ENCODE results near the gene UBR4. TPM values are rescaled to one million over a fixed set of nuclear protein-coding genes. Genes with fewer than 3 reads are reported as not detected.
A peak's percentile ranks its signal among the peaks of the same experiment; 100 is the strongest.
"Not testable (repeated sequence)": the region's sequence is repeated elsewhere in the genome, so short reads cannot be mapped to it uniquely, and the experiment has no call there.

UBR4 gene
- 100 to 1,000 TPM; 132 to 268 (median 170) TPM for total RNA-seq

GRCh38 chr1:19209990-19210771 lies at the start of gene UBR4:
TSS of gene UBR4 (minus strand) at chr1:19210266. CDS start at chr1:19210248, 18 bp downstream.
- H3K27ac ChIP-seq (replicated peaks in 1 of 4): peak within 1 kb of the TSS; percentile 90 to 98 (median 96)
- peak within 1 kb of the TSS; percentile 74 to 98 (median 88) for H3K4me3 ChIP-seq
- TF ChIP-seq POLR2A (IDR thresholded peaks at IDR 0.05; ENCODE audit: low read depth): peak; percentile 89
- TF ChIP-seq EP300 (IDR thresholded peaks at IDR 0.05): no peak
- peak; percentile 99 to 100 for TF ChIP-seq POLR2AphosphoS5 (IDR thresholded peaks at IDR 0.05)
- TF ChIP-seq CTCF (IDR thresholded peaks at IDR 0.05): peak in 1 of 3 experiments; percentile 6
- H3K27me3 ChIP-seq: no peaks in the 10 kb centered on the region
- peaks cover 55 to 64% (median 60%) of the 10 kb centered on the region in 4 donors for H3K4me1 ChIP-seq
- intact Hi-C loops (cut with DNase I): loop anchor here (5.0 kb wide), 1 partner anchor 32 kb away; no protein-coding TSS in a partner anchor
- peak; percentile 98 for DNase-seq (ENCODE audit: extremely low spot score)
- H3K9me3 ChIP-seq: no peaks in the 10 kb centered on the region
- peaks cover 0 to 15% (median 13%) of the 10 kb centered on the region in 4 donors for H3K36me3 ChIP-seq
- under 1% methylated on average over 32 of the region's 80 CpGs for WGBS

GRCh38 chr1:19258353-19258752 lies 48.3 kb upstream of the UBR4 start:
- DNase-seq (ENCODE audit: extremely low spot score): no peak
- WGBS: 96% methylated on average over 9 of the region's 10 CpGs
- H3K27ac ChIP-seq (replicated peaks in 1 of 4): no peak overlapping the region
- no peaks in the 10 kb centered on the region for H3K9me3 ChIP-seq
- H3K27me3 ChIP-seq: no peaks in the 10 kb centered on the region
- no peak overlapping the region for H3K4me3 ChIP-seq
- peaks cover 4 to 10% (median 8%) of the 10 kb centered on the region in 4 donors for H3K4me1 ChIP-seq
- H3K36me3 ChIP-seq: peaks cover 29 to 63% (median 60%) of the 10 kb centered on the region in 4 donors
- intact Hi-C loops (cut with DNase I): loop anchor here (10.0 kb wide), 1 partner anchor 46 kb away; no protein-coding TSS in a partner anchor
- TF ChIP-seq POLR2AphosphoS5 (IDR thresholded peaks at IDR 0.05) (no peak), POLR2A (IDR thresholded peaks at IDR 0.05; ENCODE audit: low read depth) (no peak)

- 72% methylated on average over 15 of the region's 15 CpGs for WGBS
- Histone ChIP-seq H3K4me3 (no peak overlapping the region), H3K4me1 (peaks cover 14 to 20% (median 18%) of the 10 kb centered on the region in 4 donors), H3K27me3 (no peaks in the 10 kb centered on the region), H3K9me3 (no peaks in the 10 kb centered on the region), H3K27ac (replicated peaks in 1 of 4) (no peak overlapping the region), H3K36me3 (peaks cover 29 to 63% (median 60%) of the 10 kb centered on the region in 4 donors)
- TF ChIP-seq POLR2A (IDR thresholded peaks at IDR 0.05; ENCODE audit: low read depth): no peak
- TF ChIP-seq POLR2AphosphoS5 (IDR thresholded peaks at IDR 0.05): no peak
- no peak for TF ChIP-seq EP300 (IDR thresholded peaks at IDR 0.05)
- TF ChIP-seq CTCF (IDR thresholded peaks at IDR 0.05): no peak
- intact Hi-C loops (cut with DNase I): loop anchor here (10.0 kb wide), 1 partner anchor 47 kb away; no protein-coding TSS in a partner anchor
- DNase-seq (ENCODE audit: extremely low spot score): no peak
These were observed 47.3 kb upstream of the UBR4 start for GRCh38 chr1:19257178-19257914.

GRCh38 chr1:19256301-19256700 lies 46.2 kb upstream of the UBR4 start:
- not testable (repeated sequence) for H3K9me3 ChIP-seq; H3K27me3 ChIP-seq; H3K4me3 ChIP-seq; H3K27ac ChIP-seq (replicated peaks in 1 of 4); DNase-seq (ENCODE audit: extremely low spot score)
- intact Hi-C loops (cut with DNase I): loop anchor here (10.0 kb wide), 1 partner anchor 48 kb away; no protein-coding TSS in a partner anchor
- Histone ChIP-seq H3K36me3 (peaks cover 29 to 63% (median 60%) of the 10 kb centered on the region in 4 donors), H3K4me1 (peaks cover 17 to 26% (median 23%) of the 10 kb centered on the region in 4 donors)
- 100% methylated on average over 3 of the region's 5 CpGs for WGBS

GRCh38 chr1:19255288-19255687 lies 45.2 kb upstream of the UBR4 start:
- Histone ChIP-seq H3K4me3 (no peak overlapping the region), H3K9me3 (no peaks in the 10 kb centered on the region), H3K4me1 (peaks cover 24 to 34% (median 30%) of the 10 kb centered on the region in 4 donors), H3K36me3 (peaks cover 29 to 57% (median 54%) of the 10 kb centered on the region in 4 donors), H3K27ac (replicated peaks in 1 of 4) (no peak overlapping the region), H3K27me3 (no peaks in the 10 kb centered on the region)
- WGBS: 78% methylated on average over 4 of the region's 4 CpGs
- no peak for DNase-seq (ENCODE audit: extremely low spot score)
- intact Hi-C loops (cut with DNase I): loop anchor here (10.0 kb wide), 1 partner anchor 50 kb away; no protein-coding TSS in a partner anchor
- no peak for TF ChIP-seq POLR2AphosphoS5 (IDR thresholded peaks at IDR 0.05)
- no peak for TF ChIP-seq EP300 (IDR thresholded peaks at IDR 0.05)
- no peak for TF ChIP-seq POLR2A (IDR thresholded peaks at IDR 0.05; ENCODE audit: low read depth)
- no peak for TF ChIP-seq CTCF (IDR thresholded peaks at IDR 0.05)

Measured in esophagus muscularis mucosa (tissue), 4 donors.